GM12878 (cell line): ENCODE measurements around the gene SRPK3. TPM values are rescaled to one million over a fixed set of nuclear protein-coding genes. Genes with fewer than 3 reads are reported as not detected.

Experiments
- ATAC-seq: fragments of 200-7000 bp; cut with Tn5 transposase; 3 replicates; pipeline ENCODE4 v1.9.1; 2020; ENCODE audit warnings: mild to moderate bottlenecking, moderate library complexity
- BruUV-seq: library from RNA; stranded (reverse); fragments of 400-500 nt; replicated peaks from 2 replicates; lab custom pipeline; 2021; lab: Mats Ljungman, UMichigan
- CTCF ChIA-PET: fragments of 300-600 bp; sonication (Branson Sonifier 250); formaldehyde crosslinking; extraction: SDS; loops from one replicate; lab custom pipeline; 2021; ENCODE audit warnings: inconsistent platforms; lab: Yijun Ruan, JAX
- POLR2A ChIA-PET: fragments of 350-600 bp; formaldehyde crosslinking; extraction: SDS; loops from one replicate; lab custom pipeline; 2021; ENCODE audit warnings: inconsistent platforms; lab: Charles Lee
- RAD21 ChIA-PET: fragments of 300-600 bp; sonication (Branson Sonifier 250); formaldehyde crosslinking; loops from one replicate; lab custom pipeline; 2023; ENCODE audit warnings: antibody characterized with exemption; ENCODE audit not compliant: unreplicated experiment; lab: Charles Lee
- SMC1A ChIA-PET: fragments of 300-600 bp; sonication (Branson Sonifier 250); formaldehyde crosslinking; loops from one replicate; lab custom pipeline; 2023; ENCODE audit not compliant: unreplicated experiment, uncharacterized antibody; lab: Charles Lee
- DNase-seq: peaks from one replicate; pipeline ENCODE4 v3.0.0-alpha.2; 2011; ENCODE audit warnings: low read depth, low spot score
- FAIRE-seq: peaks from 3 replicates; lab custom pipeline; 2011; peaks lifted over from hg19 to GRCh38; lab: Jason Lieb, UNC
- H2AFZ ChIP-seq: 2 replicates; pipeline ENCODE4 v1.6.0; 2011; ENCODE audit warnings: low read depth, low read length, control low read depth; ENCODE audit not compliant: control insufficient read depth
- H3K27ac ChIP-seq: 2 replicates; pipeline ENCODE4 v1.5.1; 2011; ENCODE audit warnings: control low read depth; ENCODE audit not compliant: control insufficient read depth, insufficient read depth
- H3K27me3 ChIP-seq, 2 experiments: replicated peaks in 1 of 2; 2 replicates each; pipeline versions ENCODE4 v1.6.0 to v1.6.1; 2011; ENCODE audit warnings: low read length in 1 of 2; ENCODE audit not compliant: control insufficient read depth in 2 of 2, insufficient read depth in 2 of 2
- H3K36me3 ChIP-seq, 2 experiments: 2 replicates each; pipeline ENCODE4 v1.5.1; 2011; ENCODE audit warnings: low read length in 1 of 2; ENCODE audit not compliant: control insufficient read depth in 2 of 2, insufficient read depth in 2 of 2
- H3K4me1 ChIP-seq: 2 replicates; pipeline ENCODE4 v1.6.1; 2011; ENCODE audit warnings: mild to moderate bottlenecking, low read length, moderate library complexity, mixed read lengths; ENCODE audit not compliant: control insufficient read depth, insufficient read depth
- H3K4me2 ChIP-seq: 2 replicates; pipeline ENCODE4 v1.6.0; 2011; ENCODE audit warnings: control low read depth; ENCODE audit not compliant: control insufficient read depth, insufficient read depth
- H3K4me3 ChIP-seq: fragments of 200-600 bp; sonication (generic); 2 replicates; pipeline ENCODE4 v1.5.1; 2016
- H3K79me2 ChIP-seq: 2 replicates; pipeline ENCODE4 v1.6.0; 2011; ENCODE audit warnings: low read length; ENCODE audit not compliant: control insufficient read depth, insufficient read depth
- H3K9ac ChIP-seq: 2 replicates; pipeline ENCODE4 v1.8.0; 2011; ENCODE audit warnings: low read length, control low read depth, mixed read lengths; ENCODE audit not compliant: control insufficient read depth, insufficient read depth
- H3K9me3 ChIP-seq: replicated peaks from 3 replicates; pipeline ENCODE4 v1.5.1; 2011; ENCODE audit warnings: mild to moderate bottlenecking, low read length; ENCODE audit not compliant: control insufficient read depth, insufficient read depth
- H4K20me1 ChIP-seq: 2 replicates; pipeline ENCODE4 v1.6.0; 2011; ENCODE audit not compliant: control insufficient read depth, insufficient read depth
- ASH2L ChIP-seq: fragments of 300-600, 200-600 bp; sonication (generic); IDR thresholded peaks from 2 replicates; pipeline ENCODE4 v1.6.1; 2017; ENCODE audit warnings: low read depth, mild to moderate bottlenecking, borderline replicate concordance
- BCL11A ChIP-seq: IDR thresholded peaks from 2 replicates; pipeline ENCODE4 v1.6.1; 2011; ENCODE audit warnings: low read depth, low read length
- KDM1A ChIP-seq: fragments of 200-600 bp; sonication (generic); IDR thresholded peaks from 2 replicates; pipeline ENCODE4 v1.6.1; 2016; ENCODE audit warnings: borderline replicate concordance
- MYB ChIP-seq: fragments of 150-350 bp; IDR thresholded peaks from 2 replicates; pipeline ENCODE4 v1.6.1; 2014; ENCODE audit warnings: mild to moderate bottlenecking, low read depth, low read length, borderline replicate concordance
- YY1 ChIP-seq: IDR thresholded peaks from 2 replicates; pipeline ENCODE4 v1.6.1; 2011; ENCODE audit warnings: low read depth, mild to moderate bottlenecking, low read length
- WGBS: methylation state at CpG from one replicate; pipeline ENCODE4 v1.1.6; 2016; ENCODE audit warnings: low lambda C conversion rate; ENCODE audit not compliant: insufficient replicate concordance, insufficient coverage; ENCODE audit errors: missing lambda C conversion rate; 5-methylcytosine and 5-hydroxymethylcytosine counted together
- in situ Hi-C: fragments of 300-500 bp; cut with MboI; formaldehyde crosslinking; loops from 9 replicates; pipeline ENCODE4 v1.14.3; 2018; ENCODE audit warnings: mixed read lengths
- intact Hi-C: fragments of 100-400 bp; cut with micrococcal nuclease; formaldehyde crosslinking; loops from one replicate; pipeline ENCODE4 v1.14.2; 2022; ENCODE audit not compliant: unreplicated experiment
- polyA plus RNA-seq, 11 experiments: library from polyadenylated mRNA; depleted of rRNA in 4 of 11; unstranded in 6 of 11; stranded (reverse) in 5 of 11; fragments of >200 nt; fragmentation: Nextera tagmentation in 4 of 11; fragmentation: Illumina TruSeq in 1 of 11; extraction: Ambion mirVana in 4 of 11; extraction: Trizol in 1 of 11; gene quantifications; 1 replicate in 1 of 11; 2 replicates in 10 of 11; pipeline versions ENCODE4 v1.2.1 to v1.2.3, GENCODE V29; 2011 to 2016; ENCODE audit warnings: inconsistent platforms in 2 of 11, missing spikeins in 2 of 11, low read depth in 1 of 11
- total RNA-seq, 4 experiments: library from RNA; depleted of rRNA in 3 of 4; stranded (reverse); fragments of >200 nt in 3 of 4; fragmentation: Illumina TruSeq in 1 of 4; extraction: Trizol in 1 of 4; gene quantifications; 2 replicates each; pipeline versions ENCODE4 v1.2.1 to v1.2.3, GENCODE V29; 2013 to 2021
- TF ChIP-seq, protein P1 (sequence below): IDR thresholded peaks from 2 replicates; pipeline ENCODE4 v1.6.1; 2011; ENCODE audit warnings: borderline replicate concordance, low read depth, mild to moderate bottlenecking, moderate library complexity, mixed read lengths, low read length; ENCODE audit not compliant: insufficient read depth; ENCODE audit errors: extremely low read length

SRPK3 gene
- total and polyA plus RNA-seq, 10 of the 15 experiments (the other 5 are each of a cell fraction or from before 2014, with no cell fraction given): 0.05 to 0.19 TPM; not detected in 8

DNA sequence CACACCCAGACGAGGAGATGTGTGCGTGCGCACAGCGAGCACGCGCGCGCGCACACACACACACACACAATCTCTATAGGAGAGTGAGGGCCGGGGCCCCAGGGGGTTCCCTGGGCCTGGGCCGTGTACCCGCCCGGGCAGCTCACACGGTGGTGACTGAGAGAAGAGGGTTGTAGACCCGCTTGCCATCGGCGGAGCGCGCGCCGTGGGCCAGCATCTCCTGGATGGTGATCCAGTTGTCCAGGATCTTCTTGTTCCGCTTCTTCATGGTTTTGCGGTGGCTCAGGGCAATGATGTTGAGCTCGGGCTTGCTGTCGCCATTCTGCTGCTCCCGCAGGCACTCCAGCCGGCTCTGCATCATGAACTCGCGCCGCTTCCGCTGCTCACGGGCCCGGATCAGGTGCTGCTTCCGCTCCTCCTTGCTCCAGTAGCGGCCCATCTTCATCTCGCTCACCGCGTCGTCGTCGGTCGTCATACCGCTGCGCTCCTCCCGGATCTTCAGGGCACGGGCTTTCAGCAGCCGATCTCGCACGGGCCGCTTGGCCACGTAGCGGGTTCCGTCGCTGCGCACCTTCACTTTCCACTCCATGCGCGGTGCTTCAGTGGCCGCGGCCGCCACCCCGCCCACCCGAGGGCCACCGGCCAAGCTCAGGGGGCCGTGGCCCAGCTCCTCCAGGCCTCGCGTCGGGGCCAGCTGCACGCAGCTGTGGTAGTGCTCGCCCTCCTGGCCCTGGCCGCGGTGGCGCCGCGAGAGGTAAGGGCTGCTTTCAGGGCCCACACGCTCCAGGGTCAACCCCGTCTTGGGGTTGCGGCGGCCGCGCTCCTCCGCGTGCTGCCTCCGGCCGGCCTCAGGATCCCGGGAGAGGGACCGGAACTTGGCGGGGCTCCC is 22.6 kb downstream of the SRPK3 start:
- H3K36me3 ChIP-seq: peaks cover 0 to 1% of the 10 kb centered on the region in 2 experiments; a peak in 1 of 4 replicates
- no peak overlapping the region for H3K9ac ChIP-seq
- in situ Hi-C loops (loop anchor here (25.0 kb wide), 1 partner anchor 616 kb away; the partner anchor contains the start of gene MAGEA1), intact Hi-C loops (no loop called here)
- no peaks in the 10 kb centered on the region for H3K79me2 ChIP-seq
- no peak overlapping the region for H3K4me2 ChIP-seq
- no peak overlapping the region for H3K27ac ChIP-seq
- H3K4me3 ChIP-seq: no peak overlapping the region
- ChIA-PET CTCF (no interaction called here), SMC1A (no interaction called here), POLR2A (no interaction called here), RAD21 (no interaction called here)
- H4K20me1 ChIP-seq: no peaks in the 10 kb centered on the region
- no peaks in the 10 kb centered on the region; the same call in 2 of the 3 replicates for H3K9me3 ChIP-seq
- no peak overlapping the region for H2AFZ ChIP-seq
- BruUV-seq: no TSS peak
- ATAC-seq (no peak), FAIRE-seq (no peak), DNase-seq (no peak)
- no peaks in the 10 kb centered on the region for H3K4me1 ChIP-seq
- 91% methylated on average over 81 of the region's 87 CpGs for WGBS
- no peaks in the 10 kb centered on the region; a peak in 1 of 4 replicates for H3K27me3 ChIP-seq
- TF ChIP-seq MYB (no peak), KDM1A (no peak), ASH2L (no peak), BCL11A (no peak), YY1 (no peak)
- TF ChIP-seq, protein P1, sequence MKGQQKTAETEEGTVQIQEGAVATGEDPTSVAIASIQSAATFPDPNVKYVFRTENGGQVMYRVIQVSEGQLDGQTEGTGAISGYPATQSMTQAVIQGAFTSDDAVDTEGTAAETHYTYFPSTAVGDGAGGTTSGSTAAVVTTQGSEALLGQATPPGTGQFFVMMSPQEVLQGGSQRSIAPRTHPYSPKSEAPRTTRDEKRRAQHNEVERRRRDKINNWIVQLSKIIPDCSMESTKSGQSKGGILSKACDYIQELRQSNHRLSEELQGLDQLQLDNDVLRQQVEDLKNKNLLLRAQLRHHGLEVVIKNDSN: no peak
